Right cardiac atrium (tissue), 5 donors: Measurements from ENCODE around the gene MRPL38. TPM values are rescaled to one million over a fixed set of nuclear protein-coding genes. Genes with fewer than 3 reads are reported as not detected.

Experiments used
- ATAC-seq, 2 donors: fragments of 200-7000 bp; cut with Tn5 transposase; one replicate each; pipeline versions ENCODE4 v1.8.0 to v1.9.1; 2020; ENCODE audit warnings: moderate library complexity in 2 of 2, mild to moderate bottlenecking in 1 of 2
- DNase-seq, 3 donors: peaks; one replicate each; pipeline ENCODE4 v3.0.0-alpha.2; 2020
- H3K27ac ChIP-seq: one replicate; pipeline ENCODE4 v1.5.1; 2013; ENCODE audit warnings: mild to moderate bottlenecking, low read length, control low read depth, moderate library complexity
- H3K27me3 ChIP-seq: one replicate; pipeline ENCODE4 v1.6.1; 2013; ENCODE audit not compliant: control insufficient read depth, insufficient read depth
- H3K4me1 ChIP-seq: one replicate; pipeline ENCODE4 v1.6.1; 2013; ENCODE audit warnings: low read length; ENCODE audit not compliant: control insufficient read depth, insufficient read depth
- H3K4me3 ChIP-seq: one replicate; pipeline ENCODE4 v1.5.1; 2013; ENCODE audit warnings: low read length, control low read depth
- H3K9me3 ChIP-seq: one replicate; pipeline ENCODE4 v1.6.1; 2013; ENCODE audit warnings: low read length; ENCODE audit not compliant: control insufficient read depth
- WGBS: extraction: QIAGEN DNeasy Blood & Tissue Kit; methylation state at CpG from one replicate; pipeline ENCODE4 v1.1.7; 2013; 5-methylcytosine and 5-hydroxymethylcytosine counted together
- intact Hi-C, 4 donors: fragments of 100-400 bp; cut with DNase I; formaldehyde crosslinking; loops; one replicate each; pipeline versions ENCODE4 v1.11.0 to v1.14.0; 2022 to 2023
- polyA plus RNA-seq: library from polyadenylated mRNA; stranded (reverse); fragments of 200-250 nt; gene quantifications from one replicate; pipeline ENCODE4 v1.2.3, GENCODE V29; 2013
- total RNA-seq, 4 donors: library from RNA; stranded (reverse); fragmentation: NEBNext Ultra II Directional; extraction: Animal tissue kit (Norgen Biotek cat#: 25700); gene quantifications; one replicate each; pipeline ENCODE4 v1.2.1, GENCODE V29; 2021
- donor health status: healthy with polysubstance abuse.
- donor health status: DM: no; HTN: yes; CAD: no.
- donor health status: DM: no; HTN: no; CAD: no.
- donor health status: DM: no; HTN: yes; CAD: no; lungs with severe emphysema.
- donor health status: DM: yes; HTN: yes; CAD: no.

MRPL38 gene
- total and polyA plus RNA-seq, 5 donors: 57.9 to 94.2 (median 76.2) TPM

DNA sequence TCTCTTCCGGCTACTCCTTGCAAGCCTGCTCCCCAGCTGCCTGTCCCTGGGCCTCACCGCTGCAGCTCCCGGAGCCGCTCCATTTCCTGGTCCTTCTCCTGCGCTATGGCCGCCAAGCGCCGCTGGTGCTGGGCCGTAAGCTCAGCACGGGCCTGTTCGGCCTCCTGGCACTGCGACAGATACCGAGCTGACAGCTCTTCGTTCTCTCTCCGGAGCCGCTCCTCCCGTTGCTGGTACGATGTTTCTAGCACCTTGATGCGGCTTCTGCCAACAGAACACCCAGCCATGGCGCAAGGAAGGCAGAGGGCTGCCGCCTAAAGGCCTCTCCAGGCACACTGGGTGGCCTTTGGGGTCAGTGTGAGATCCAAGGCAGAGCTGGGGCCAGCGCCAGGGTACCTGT is 14.9 kb upstream of the MRPL38 start:
- H3K4me3 ChIP-seq: no peak overlapping the region
- WGBS: 91% methylated on average over 22 of the region's 22 CpGs
- no peak for ATAC-seq
- intact Hi-C loops: loop anchor here in 1 of 4 donors (1.0 kb wide), 1 partner anchor 45 kb away; no protein-coding TSS in a partner anchor
- no peaks in the 10 kb centered on the region for H3K27me3 ChIP-seq
- no peak overlapping the region for H3K27ac ChIP-seq
- no peaks in the 10 kb centered on the region for H3K9me3 ChIP-seq
- DNase-seq: peak in 1 of 3 donors; percentile 7
- peaks cover 3% of the 10 kb centered on the region for H3K4me1 ChIP-seq

DNA sequence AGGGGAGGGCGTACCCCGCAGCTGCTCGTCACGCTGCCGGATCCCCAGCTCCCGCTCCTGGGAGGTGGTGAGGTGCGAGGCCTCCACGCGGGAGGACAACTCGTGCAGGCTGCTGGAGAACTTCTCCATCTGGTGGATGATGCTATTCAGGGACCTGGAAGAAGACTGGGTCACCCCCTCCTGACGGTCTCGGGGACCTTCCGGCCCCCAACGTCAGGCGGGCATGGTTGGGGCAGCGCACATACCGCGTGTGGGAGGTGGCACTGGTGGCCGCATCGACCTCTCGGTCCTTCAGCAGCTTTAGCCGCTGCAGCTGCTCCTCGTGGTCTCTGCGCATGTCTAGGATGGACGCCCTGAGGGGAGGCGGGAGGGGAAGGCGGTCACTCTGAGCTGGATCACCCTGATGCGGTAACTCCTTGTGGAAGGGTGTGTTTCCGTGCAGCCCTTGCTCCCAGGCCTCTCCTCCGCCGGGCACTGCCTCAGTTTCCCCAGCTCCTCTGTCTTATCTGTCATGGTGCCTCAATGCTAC is 13.3 kb upstream of the MRPL38 start:
- no peaks in the 10 kb centered on the region for H3K9me3 ChIP-seq
- peak in 1 of 3 donors; percentile 13 for DNase-seq
- ATAC-seq: no peak

DNA sequence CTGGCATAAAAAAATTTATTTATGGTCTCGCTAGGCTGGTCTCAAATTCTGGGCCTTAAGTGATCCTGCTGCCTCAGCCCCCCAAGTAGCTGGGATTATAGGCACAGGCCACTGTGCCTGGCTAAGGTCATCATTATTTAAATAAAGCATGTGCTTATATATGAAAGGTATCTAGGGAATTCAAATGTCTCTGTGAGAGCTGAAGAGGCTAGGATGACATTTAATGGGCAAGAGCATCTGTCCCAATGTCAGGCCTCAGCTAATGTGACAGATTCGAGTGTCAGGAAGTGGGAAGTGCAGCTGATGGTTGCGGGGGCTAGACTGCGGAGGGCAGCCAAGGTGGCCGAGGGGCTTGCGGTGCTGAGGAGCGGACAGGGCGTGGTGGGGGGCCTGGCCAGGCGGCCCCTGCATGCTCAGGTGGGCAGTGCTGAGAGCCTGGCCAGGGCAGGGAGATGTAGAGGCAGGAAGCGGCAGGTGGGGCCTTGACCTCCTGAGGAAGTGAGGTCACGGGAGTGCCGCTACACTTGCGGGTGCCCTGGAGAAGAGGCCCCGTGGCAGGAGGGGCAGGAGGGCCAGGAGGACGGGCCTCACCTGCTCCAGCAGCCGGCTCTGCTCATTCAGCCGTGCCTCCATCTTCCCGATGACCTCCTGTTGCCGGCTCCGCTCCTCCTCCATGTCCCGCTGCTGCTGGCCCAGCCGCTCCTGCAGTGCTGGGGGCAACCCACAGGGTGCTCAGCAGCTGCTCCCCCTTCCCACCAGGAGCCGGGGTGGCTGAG is 12.6 kb upstream of the MRPL38 start:
- peak in 1 of 3 donors; percentile 34 for DNase-seq
- ATAC-seq: no peak
- H3K4me3 ChIP-seq: no peak overlapping the region
- H3K27me3 ChIP-seq: no peaks in the 10 kb centered on the region
- H3K27ac ChIP-seq: no peak overlapping the region
- 80% methylated on average over 23 of the region's 23 CpGs for WGBS
- H3K4me1 ChIP-seq: peaks cover under 1% of the 10 kb centered on the region
- intact Hi-C loops: no loop called here
- H3K9me3 ChIP-seq: no peaks in the 10 kb centered on the region

More for the DNA sequence above, 13.3 kb upstream of the MRPL38 start:
- intact Hi-C loops: no loop called here
- Histone ChIP-seq H3K4me3 (no peak overlapping the region), H3K27ac (no peak overlapping the region), H3K27me3 (no peaks in the 10 kb centered on the region), H3K4me1 (peaks cover 3% of the 10 kb centered on the region)
- 92% methylated on average over 31 of the region's 31 CpGs for WGBS

DNA sequence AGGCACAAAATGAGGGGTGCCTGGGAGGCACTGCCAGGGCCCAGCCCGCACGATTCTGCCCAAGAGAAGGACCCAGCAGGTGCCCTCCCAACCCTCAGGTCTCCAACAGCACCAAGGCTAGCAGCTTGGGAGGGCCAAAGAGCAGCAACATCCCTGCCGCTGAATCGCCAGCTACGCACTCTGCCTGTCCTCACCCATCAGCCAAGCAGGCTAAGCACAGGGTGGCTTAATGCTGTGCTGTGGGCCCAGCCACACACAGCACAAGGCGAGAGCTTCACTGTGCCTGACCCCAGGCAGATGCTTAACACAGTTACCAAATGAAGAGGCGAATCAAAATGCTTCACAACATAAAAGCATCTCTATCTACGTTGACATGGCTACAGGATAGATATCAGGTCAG is 10.6 kb upstream of the MRPL38 start:
- 88% methylated on average over 8 of the region's 8 CpGs for WGBS
- intact Hi-C loops: no loop called here
- ATAC-seq: no peak

DNA sequence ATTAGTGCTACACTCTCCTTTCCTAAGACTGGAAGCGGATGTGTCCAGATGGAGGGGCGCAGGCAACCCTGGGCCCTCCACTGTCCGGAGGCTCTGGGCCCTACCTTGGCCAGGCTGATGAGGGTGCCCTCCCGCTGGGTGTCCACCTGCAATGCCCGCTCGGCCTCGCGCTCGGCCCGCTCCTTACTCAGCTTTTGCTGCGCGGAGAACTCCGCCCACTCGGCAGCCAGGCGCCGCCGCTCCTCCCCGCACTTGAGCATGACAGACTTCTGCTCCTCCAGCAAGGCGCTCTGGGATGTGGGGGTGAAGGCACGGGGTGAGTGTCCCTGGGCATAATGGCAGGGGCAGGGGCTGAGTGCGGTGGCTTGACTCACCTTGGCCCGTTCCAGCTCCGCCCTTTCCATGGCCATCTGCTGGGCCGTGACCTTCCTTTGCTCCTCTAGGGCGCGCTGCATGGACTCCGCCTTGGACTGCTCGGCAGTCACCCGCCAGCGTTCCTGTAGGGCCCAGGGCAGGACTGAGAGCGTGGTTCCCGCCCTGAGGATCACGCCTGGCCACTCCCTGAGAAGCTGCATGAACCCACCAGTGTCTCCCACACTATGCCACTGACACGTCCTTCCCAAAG is 10.1 kb upstream of the MRPL38 start:
- Histone ChIP-seq H3K27me3 (no peaks in the 10 kb centered on the region), H3K27ac (no peak overlapping the region), H3K4me1 (no peaks in the 10 kb centered on the region), H3K4me3 (no peak overlapping the region), H3K9me3 (no peaks in the 10 kb centered on the region)
- ATAC-seq (no peak), DNase-seq (no peak)
- intact Hi-C loops: no loop called here
- WGBS: 92% methylated on average over 34 of the region's 34 CpGs

More for the DNA sequence above, 10.6 kb upstream of the MRPL38 start:
- Histone ChIP-seq H3K4me1 (no peaks in the 10 kb centered on the region), H3K27ac (no peak overlapping the region), H3K9me3 (no peaks in the 10 kb centered on the region), H3K4me3 (no peak overlapping the region), H3K27me3 (no peaks in the 10 kb centered on the region)
- DNase-seq: no peak

DNA sequence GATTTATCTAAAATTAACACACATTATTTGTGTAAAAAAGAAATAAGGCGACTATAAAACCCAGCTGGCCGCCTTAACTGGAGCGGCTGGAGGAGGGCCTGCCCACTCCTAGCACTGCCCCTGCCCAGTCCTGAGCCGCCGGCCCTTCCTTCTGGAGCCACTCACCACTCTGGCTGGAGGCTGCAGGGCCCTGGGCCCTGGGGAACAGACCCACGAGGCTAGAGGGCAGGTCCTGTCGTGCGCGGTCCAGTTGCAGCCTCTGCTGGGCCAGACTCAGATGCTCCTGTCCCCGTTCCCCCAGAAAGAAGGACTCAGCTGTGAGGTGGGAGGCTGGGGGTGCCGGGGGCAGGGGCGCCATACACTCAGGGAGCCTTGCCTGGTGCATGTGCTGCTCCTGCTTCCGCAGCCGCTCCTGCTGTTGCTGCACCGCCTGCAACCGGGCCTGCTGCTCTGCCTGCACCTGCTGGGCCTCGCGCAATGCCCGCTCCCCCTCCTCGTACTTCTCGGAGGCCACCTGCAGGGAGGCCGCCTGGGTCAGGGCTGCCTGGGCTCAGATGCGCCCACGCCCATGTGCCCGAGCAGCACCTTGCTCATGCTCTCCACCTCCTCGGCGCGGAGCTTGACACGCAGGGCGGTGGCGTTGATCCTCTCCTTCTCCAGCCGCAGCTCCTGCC is 9.0 kb upstream of the MRPL38 start:
- Histone ChIP-seq H3K27ac (no peak overlapping the region), H3K9me3 (no peaks in the 10 kb centered on the region), H3K4me3 (no peak overlapping the region), H3K27me3 (no peaks in the 10 kb centered on the region), H3K4me1 (no peaks in the 10 kb centered on the region)
- WGBS: 93% methylated on average over 32 of the region's 32 CpGs
- no peak for DNase-seq
- ATAC-seq: no peak
- intact Hi-C loops: no loop called here

DNA sequence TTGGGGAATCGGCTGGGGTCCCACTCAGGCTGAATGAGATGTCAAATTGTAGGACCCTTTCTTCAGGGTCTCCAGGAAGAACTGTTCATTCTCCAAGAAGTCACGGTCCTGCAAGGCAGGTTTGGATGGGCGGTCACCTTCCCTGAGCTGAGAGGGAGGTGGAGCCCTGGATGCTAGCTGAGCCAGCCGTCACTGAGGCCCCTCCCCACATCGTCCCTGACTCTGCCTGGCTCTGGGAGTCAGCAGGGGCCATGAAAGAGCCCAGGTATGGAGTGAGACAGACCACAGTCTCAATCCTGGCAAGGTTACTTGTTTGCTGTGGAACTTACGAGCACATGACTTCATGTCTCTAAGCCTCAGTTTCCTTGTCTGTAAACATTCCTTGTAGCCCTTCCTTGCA is 6.0 kb upstream of the MRPL38 start:
- H3K4me3 ChIP-seq: no peak overlapping the region
- no peaks in the 10 kb centered on the region for H3K27me3 ChIP-seq
- no peak overlapping the region for H3K27ac ChIP-seq
- ATAC-seq: no peak
- 72% methylated on average over 6 of the region's 6 CpGs for WGBS
- no peak for DNase-seq
- no peaks in the 10 kb centered on the region for H3K4me1 ChIP-seq
- no peaks in the 10 kb centered on the region for H3K9me3 ChIP-seq
- intact Hi-C loops: no loop called here

DNA sequence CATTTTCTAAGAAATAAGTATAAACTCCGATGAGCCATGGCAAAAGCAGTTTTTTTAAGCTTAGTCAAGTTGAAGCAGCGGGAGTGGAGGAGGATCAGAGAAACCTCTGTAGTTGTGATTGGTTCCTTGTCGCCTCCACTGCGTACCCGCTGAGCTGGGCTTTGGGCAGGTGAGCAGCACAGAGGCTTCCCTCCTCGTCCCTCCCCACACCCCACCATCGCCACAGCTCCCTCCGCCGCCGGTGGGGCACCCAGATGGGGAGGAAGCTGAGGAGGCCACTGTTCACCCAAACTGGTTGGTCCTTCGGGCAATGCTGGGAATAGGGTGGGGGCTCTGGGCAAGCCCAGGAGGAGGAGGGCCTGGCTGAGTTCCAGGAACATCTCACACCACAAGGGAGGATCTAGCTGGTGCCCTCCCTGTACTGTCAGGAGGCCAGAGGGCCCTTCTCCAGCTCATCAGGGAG is 5.2 kb upstream of the MRPL38 start:
- ATAC-seq: peak; percentile 50 to 55
- H3K27ac ChIP-seq: no peak overlapping the region
- H3K9me3 ChIP-seq: no peaks in the 10 kb centered on the region
- no peaks in the 10 kb centered on the region for H3K27me3 ChIP-seq
- peak; percentile 60 to 80 (median 74) for DNase-seq
- H3K4me3 ChIP-seq: no peak overlapping the region
- H3K4me1 ChIP-seq: no peaks in the 10 kb centered on the region
- intact Hi-C loops: loop anchor here in 2 of 4 donors (5.0 kb wide), 2 partner anchors 97 to 102 kb away; no protein-coding TSS in a partner anchor
- WGBS: 61% methylated on average over 11 of the region's 11 CpGs

DNA sequence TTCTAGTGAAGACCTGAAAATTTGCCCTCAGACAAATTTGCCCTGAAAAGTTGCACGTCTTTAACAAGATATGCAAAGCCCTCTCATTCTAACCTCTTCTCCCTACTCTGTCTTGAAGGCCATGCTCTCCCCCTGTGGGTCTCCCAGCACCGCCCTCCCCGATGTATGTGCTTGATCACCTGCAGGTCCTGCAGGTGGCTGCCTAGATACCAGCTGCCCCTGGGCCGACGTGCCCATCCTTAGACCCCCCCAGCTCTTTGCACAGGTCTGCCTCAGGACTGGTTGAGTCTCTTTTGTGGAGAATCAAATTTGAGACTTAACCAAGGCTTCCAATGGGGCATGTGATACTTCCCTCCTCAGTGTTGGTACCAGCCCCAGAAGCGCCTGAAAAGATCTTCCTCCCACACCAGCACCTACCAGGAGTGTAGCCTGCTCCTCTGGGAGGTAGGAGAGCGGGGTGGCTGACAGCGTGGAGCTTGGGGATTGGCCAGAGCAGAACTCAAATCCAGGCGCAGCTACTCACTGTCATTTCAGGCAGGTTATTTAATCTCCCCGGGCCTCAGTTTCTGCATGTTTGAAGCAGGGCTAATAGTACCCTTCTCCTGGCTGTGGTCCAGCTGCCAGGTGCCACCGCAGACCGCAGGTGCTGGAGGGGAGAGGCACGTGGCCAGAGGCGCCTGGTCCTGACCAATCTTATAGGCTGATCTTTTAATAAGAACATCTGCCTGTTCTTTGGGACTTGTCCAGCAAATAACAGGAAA is 4.5 kb upstream of the MRPL38 start:
- intact Hi-C loops: loop anchor here in 2 of 4 donors (5.0 kb wide), 2 partner anchors 98 to 103 kb away; no protein-coding TSS in a partner anchor
- ATAC-seq: no peak
- Histone ChIP-seq H3K27me3 (no peaks in the 10 kb centered on the region), H3K9me3 (no peaks in the 10 kb centered on the region), H3K4me1 (no peaks in the 10 kb centered on the region), H3K4me3 (no peak overlapping the region), H3K27ac (no peak overlapping the region)
- WGBS: 83% methylated on average over 14 of the region's 14 CpGs
- peak in 1 of 3 donors; percentile 36 for DNase-seq

DNA sequence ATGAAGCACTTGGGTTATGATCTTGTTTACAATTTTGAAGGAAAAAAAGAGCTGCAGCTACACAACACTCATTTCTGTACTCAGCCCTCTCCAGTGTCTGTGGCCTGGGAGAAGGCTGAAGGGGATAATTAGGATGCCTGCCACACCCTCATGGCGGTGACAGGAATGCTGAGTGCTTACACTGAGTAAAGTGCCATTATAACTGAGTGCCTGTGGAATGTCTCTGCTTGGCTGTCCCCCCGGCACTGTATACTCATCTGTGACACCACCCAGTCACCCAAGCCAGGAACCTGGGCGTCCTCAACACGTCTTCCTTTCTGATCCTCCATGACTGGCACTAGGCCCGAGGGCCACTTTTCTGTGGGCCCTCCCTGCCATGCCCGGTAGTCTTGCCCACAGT is 3.5 kb upstream of the MRPL38 start:
- Histone ChIP-seq H3K4me1 (no peaks in the 10 kb centered on the region), H3K4me3 (no peak overlapping the region), H3K27me3 (no peaks in the 10 kb centered on the region), H3K27ac (no peak overlapping the region), H3K9me3 (no peaks in the 10 kb centered on the region)
- ATAC-seq (peak; percentile 34 to 63), DNase-seq (peak; percentile 61 to 84 (median 84))
- WGBS: 50% methylated on average over 6 of the region's 6 CpGs
- intact Hi-C loops: loop anchor here in 2 of 4 donors (5.0 kb wide), 2 partner anchors 99 to 104 kb away; no protein-coding TSS in a partner anchor
